Dermis blood vessel endothelial cell (primary cell): Measurements from ENCODE around the gene SNX9. TPM values are rescaled to one million over a fixed set of nuclear protein-coding genes. Genes with fewer than 3 reads are reported as not detected.

Source experiments
- DNase-seq: peaks from one replicate; pipeline ENCODE4 v3.0.0; 2010
- total RNA-seq: library from RNA; depleted of rRNA; stranded (reverse); fragments of >200 nt; gene quantifications from 2 replicates; pipeline ENCODE4 v1.2.3, GENCODE V29; 2014

The SNX9 gene
- total RNA-seq, 1 donor from 2014 or later: 51.4 TPM

DNA sequence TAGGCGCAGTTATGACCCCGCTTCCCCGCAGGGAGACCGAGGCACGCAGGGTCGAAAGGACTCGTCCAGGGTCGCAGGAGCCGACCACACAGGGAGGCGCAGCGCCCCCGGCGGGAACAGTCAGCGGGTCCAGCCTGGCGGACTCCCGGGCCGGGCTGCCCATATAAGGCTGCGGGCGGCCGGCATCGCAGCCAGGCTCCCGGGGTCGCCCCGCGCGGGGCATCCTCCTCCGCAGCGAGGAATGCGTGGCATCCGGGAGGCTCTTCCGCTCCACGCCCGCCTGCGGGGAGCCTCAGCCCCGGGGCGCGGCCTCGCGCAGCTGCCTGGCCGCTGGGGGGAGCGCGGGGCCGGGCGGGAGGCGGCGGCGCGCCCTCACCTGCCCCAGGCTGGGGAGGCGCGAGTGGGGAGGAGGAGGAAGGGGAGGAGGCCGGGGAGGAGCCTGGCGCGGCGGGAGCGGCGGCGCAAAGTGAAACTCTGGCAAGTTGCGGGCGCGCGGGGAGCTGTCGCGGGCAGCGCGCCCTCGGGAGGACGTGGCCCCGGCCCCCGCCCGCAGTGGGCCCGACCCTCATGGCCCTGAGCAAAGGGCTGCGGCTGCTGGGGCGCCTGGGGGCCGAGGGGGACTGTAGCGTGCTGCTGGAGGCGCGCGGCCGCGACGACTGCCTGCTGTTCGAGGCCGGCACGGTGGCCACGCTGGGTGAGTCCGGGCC, 158.5 kb downstream of the SNX9 start, which contains the start of gene SYNJ2:
Gene SYNJ2 (plus strand): TSS at position 469 of the 707 bp plus-strand sequence. CDS start 99 bp downstream, at position 568.
- peak; percentile 84 for DNase-seq

DNA sequence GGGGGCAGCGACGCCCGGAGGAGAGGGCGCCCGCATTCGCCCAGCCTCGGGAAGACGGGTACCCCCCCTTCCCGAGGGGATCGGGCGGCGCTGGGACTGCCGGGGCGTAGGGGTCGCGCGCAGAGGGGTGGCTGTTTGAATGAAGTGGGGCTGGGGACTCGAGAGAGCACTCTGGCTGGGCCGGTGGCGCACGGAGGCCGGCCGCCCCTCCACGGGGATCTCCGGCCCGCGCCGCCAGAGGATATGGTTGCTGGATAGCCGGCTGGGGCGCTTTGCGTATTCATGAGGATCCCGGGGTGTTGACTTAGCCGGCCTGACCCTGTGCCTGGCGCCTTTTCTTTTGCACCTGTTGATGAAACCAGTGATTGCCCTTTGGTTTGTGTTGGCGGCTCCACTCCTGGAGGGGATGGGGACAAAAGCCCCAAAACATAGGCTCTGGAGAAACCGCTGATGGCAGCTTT, 159.1 kb downstream of the SNX9 start:
- peak; percentile 53 for DNase-seq

DNA sequence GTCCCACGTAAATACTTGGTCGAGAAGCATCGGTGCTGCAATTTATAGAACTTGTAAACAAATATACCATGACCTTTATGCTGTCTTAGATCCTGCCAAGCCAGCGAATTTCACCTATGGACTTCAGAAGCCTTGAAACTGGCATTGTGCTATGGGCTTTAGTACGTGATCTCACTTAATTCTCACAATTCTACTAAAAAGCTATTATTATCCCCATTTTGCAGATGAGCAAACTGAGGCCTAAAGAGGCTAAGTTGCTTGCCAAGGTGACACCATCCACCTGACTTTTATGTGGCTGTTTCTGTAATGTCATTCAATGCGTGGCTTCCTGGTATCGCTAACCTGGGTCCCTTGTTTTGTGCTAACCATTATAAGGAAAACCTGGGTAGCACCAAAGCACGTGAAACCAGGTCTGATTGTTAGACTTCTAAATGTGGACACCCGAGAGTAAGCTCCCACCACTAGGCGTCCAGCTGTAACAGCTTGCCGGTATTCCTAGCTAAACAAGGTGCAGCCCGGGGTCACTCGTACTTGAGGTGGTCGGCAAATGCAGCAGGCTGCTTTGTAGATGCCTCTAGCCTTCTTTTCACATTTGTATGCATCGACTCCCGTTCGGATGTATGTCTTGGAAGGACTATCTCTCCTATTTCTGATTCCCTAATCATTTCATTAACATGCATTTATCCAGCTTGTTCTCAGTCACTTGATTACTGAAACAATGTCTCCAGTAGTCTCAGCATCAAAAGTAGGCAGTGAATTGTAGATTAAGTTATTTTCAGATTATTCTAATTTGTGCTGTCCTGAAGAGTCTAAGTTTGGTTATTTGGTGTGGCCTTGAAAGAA, 159.7 kb downstream of the SNX9 start:
- peak; percentile 84 for DNase-seq

DNA sequence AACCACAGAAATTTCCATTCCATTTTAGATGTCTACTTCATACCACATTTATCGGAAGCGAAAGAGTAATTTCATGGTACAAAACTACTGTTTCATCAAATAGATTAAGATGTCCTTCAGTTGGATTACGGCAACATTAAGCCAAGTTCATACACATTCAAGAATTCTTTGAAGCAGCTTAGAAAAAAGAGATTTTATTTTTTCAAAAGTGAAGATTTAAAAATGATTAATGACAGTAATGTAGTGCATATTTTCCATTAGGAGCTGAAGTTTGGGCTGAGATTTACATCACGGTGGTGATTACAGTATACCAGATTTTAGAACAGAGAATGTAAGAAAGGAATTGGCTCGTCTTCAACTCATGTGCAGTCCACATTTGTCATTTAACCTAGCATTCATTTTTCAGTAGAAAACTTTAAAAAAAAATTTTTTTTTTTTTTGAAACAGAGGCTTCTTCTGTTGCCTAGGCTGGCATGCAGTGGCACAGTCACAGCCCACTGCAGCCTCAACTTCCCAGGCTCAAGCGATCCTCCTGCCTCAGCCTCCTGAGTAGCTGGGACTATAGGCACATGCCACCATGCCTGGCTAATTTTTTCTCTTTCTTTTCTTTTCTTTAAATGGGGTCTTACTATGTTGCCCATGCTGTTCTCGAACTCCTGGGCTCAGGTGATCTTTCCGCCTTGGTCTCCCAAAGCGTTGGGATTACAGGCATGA, 160.5 kb downstream of the SNX9 start:
- no peak for DNase-seq

DNA sequence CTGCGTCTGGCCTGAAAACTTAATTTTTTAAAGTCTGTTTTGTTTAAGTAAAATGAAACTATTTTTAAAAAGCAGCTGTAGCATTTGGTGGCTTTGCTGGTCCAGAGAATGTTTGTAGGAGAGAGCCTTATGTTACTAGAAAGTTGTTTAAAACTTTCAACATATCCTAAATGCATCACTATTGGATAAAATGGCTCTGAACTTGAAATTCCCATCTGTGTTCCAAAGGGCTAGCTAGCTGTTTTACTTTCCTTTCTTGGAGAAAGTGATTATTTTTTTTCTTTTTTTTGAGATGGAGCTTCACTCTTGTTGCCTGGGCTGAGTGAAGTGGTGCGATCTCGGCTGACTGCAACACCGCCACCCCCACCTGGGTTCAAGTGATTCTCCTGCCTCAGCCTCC, 161.1 kb downstream of the SNX9 start:
- DNase-seq: no peak

DNA sequence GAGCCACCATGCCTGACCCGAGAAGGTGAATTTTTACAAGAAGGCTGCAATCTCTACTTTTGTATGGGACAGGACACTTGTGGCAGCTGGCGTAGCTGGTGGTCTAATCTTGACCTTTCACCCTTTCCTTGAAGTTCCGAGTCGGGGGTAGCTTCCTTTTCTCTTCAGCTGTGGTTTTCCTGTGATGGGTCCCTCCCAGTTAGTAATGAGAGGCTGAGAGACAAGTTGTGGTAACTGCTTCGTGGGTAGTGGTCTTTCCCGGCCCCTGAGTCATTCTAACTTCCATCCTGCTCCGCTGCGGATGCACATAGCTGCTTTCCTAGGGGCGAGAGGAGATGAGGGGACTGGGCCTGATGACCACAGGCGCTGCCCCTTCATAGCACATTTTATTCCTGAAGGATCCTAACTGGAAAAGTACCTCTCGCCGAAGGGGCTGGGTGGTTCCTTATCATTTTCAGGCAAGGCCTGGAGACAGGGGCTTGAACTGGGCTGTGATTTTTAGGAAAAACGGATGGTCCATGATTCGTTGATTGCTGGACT, 161.7 kb downstream of the SNX9 start:
- no peak for DNase-seq

DNA sequence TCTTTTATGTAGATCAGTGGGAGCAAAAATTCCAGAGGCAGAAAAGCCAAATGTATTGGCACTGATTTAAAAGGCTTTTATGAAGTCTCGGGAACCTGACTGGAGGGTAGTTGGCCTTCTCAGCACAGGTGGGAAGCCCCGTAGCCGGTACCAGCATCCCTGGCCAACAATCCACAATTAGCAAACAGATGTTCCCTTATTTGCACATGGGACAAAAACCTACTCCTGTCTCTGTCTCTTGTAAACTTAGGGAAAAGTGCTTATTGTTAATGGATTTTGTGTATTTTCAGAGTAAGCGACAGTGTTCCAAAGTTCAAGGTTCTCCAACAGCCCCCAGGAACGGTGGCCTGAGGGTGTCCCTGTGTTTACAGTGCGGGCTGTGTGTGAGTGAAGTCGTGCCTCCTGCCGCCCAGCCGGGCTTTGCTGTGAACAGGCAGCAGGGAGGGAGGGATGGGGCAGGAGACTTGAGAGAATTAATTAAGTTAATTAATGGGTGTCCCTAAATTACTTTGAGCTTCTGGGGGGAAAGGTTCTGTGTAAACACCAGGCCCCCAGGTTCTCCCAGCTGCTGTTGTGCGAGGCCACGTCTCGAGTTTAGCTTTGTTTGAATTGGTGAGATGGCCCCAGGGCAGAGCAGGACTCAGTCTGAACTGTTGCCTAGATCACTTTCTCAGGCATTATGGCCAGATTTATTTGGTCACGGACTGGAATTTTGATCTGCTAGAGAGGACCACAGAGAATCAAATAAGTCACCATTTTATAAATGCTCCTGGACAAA, 162.5 kb downstream of the SNX9 start:
- no peak for DNase-seq

DNA sequence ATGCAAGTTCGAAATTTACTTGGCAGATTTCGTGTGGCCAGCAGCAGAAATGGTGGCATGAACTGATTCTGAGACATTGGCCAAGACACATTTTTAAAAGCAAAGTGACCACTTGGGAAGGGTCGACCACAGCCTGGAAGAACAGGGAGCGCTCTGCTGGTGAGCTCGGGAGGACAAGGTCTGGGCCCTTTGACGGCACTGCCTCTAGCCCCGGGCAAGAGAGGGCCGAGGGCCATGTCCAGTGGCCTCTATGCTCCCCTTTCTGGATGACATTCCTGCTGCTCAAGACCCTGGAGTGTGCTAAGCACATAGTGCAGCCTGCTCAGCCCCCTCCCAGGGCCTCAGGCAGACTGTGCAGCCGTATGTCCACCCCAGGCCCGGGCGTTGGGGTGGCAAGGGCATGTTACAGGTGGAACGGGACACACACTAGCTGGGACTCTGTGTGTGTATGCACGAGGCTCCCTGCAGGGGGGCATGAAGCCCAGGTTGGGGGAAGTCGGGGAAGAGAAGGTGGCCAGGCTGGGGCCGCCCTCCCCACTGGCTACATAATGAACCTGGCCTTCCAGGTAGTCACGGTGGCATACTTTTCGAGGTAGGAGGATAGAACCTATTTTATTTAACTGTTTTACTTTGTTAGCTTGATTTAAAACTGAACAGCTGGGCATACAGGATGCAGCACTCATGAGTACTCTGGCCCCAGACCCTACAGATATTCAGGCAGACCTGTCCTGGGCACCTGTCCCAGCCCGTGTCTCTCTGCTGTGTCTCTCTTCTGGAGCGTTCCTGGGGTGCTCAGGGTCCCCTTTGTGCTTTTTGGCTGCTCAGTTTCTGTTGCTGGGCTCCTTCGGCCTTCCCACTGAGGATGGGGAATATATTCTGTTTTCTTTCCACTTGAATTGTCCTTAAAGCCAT, 165.0 kb downstream of the SNX9 start:
- DNase-seq: no peak

DNA sequence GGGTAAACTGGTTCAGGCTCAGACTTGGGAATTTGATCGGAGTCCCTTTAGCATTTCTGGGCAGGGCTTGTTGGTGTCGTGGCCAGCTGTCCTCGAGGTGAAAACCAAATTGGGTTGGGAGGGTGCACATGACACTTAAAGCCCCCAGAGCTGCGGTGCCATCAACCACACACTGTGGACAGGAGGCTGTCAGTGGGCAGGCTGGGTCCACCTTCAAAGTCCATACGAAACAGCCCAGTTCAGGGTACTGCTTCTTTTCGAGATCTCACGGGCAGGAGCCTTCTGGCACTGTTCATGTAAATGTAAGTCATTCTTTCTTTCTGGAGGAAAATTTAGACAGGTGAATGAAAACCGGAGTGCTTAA, 165.6 kb downstream of the SNX9 start:
- no peak for DNase-seq

DNA sequence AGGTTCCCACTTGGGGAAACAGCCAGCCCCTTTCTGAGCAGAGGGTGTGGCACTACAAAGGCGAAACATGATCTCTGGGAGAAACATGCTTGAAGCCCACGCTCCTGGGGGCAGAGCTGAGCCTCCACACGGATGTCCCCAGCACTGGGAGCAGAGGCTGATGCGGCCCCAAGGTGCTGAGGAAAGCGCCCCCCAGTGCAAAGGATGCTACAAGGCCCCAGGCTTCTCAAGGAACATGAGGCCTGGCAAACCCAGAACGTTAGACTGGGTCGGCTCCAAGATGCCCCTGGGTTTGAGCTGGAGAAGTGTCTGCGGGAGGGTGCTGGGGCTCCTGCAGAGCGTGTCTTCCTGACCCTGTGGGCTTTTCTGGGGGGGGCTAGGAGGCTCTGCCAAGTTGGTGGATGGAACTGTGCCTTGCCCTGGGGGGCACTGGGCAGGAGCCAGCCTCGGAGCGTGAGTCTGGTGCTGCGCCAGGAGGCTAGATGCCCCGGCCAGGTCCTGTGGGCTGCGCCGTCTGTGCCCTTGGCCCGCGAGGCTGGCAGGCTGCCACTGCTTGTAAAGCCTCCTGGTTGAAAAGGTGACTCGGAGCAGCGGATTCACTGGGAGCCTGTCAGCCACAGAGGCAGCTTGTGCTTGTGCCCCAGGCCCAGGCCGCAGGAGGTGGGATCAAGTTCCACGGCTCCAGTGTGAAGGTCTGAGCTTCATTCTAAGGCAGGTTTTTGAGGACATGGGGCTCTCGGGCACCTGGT, 166.7 kb downstream of the SNX9 start:
- peak; percentile 67 for DNase-seq

DNA sequence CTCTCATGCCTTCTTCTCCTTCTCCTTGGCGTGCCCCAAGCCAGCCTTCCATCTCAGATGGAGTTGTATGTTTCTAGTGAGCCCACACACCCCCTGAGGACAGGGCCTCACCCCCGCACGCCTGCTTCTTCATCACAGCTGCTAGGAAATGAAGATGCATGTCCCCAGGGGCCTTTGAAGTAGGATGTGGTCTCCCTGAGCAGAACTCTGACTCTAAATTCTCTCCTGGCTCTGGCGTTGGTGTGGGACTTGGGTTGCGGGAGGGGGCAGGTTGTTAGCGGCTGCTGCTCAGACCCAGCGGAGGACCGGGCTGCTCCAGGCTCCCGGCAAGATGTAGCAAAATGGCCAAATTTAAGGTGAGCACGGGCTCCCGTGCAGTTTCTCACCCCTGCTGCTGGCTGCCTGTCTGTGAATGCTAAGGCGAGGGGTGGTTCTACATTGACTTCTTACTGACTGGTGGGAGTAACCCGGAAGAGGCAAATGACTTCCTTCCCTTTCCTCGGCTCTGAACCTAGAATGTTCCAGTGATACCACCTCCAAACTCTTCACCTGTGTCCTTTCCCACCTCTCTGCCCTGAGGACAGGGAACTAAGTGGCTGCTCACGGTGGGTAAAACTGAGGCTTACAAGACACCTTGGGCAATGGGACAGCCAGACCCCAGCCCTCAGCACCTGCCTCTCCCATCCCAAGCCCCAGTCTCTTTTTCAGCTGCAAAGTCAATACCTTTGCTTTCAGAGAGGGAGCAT, 167.4 kb downstream of the SNX9 start:
- no peak for DNase-seq

DNA sequence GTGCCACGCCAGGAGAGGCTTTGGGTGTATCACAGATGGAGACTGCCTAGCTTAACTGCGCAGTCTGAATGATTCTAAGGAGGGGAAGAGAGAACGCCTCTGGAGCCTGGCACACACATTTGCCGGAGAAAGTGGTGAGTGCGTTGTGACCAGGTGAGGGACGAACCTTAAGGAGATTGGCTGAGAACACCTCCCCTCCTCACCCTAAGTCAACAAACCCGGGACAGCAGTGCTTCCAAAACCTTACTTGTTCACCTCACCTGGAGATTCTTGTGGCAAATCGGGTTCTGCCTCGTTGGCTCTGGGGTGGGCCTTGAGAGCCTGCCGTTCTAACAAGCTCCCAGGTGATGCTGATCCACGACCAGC, 168.0 kb downstream of the SNX9 start:
- DNase-seq: no peak

DNA sequence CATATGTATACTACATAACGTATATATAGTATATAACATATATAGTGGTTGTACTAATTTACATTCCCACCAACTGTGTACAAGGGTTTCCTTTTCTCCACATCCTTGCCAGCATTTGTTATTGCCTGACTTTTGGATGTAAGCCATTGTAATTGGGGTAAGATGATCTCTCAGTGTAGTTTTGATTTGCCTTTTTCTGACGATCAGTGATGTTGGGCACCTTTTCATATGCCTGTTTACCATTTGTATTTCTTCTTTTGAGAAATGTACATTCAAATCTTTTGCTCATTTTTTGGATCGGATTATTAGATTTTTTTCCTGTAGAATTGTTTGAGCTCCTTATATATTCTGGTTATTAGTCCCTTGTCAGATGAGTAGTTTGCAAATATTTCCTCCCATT, 170.0 kb downstream of the SNX9 start:
- DNase-seq: peak; percentile 37

DNA sequence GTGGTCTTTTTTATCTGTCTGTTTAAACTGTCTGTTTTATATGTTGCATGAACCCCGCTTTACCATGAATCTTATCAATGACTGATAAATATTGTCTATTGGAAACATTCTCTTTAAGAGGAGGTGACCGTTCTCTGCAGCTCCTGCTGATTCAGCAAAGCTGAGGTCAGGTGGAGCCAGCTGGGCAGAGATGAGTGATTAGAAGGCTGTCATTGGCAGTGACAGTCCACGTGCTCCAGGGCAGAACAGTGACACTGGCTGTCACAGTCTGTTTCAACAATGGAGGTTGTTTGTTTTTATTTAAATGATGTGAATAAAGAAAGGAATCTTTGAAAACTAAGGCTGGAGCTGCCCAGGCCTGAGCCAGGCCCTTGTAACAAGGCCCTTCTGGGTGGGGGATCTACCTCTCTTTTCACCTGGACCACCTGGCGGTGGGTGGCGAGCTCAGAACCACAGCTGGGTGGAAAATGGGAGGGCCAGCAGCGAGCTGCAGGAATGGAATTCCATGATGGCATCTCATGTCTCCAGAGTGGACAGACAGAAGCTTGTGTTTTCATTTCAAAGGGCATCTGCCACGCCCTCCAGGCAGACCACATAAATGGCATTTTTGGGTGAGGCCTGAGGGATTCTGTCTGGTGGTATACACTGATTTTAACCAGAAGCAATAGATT, 171.2 kb downstream of the SNX9 start:
- DNase-seq: no peak

Other genes with a start within 250 kb of the SNX9 start
- 29.6 and 34.7 TPM in 2 replicates for gene SYNJ2, start 158.6 kb downstream of the SNX9 start, total RNA-seq